Measurements from ENCODE around the gene HSD17B10. TPM values are rescaled to one million over a fixed set of nuclear protein-coding genes. Genes with fewer than 3 reads are reported as not detected.

The HSD17B10 gene
- total RNA-seq = 10 to 100 TPM; 12.6 to 91.7 (median 63.9) TPM

DNA sequence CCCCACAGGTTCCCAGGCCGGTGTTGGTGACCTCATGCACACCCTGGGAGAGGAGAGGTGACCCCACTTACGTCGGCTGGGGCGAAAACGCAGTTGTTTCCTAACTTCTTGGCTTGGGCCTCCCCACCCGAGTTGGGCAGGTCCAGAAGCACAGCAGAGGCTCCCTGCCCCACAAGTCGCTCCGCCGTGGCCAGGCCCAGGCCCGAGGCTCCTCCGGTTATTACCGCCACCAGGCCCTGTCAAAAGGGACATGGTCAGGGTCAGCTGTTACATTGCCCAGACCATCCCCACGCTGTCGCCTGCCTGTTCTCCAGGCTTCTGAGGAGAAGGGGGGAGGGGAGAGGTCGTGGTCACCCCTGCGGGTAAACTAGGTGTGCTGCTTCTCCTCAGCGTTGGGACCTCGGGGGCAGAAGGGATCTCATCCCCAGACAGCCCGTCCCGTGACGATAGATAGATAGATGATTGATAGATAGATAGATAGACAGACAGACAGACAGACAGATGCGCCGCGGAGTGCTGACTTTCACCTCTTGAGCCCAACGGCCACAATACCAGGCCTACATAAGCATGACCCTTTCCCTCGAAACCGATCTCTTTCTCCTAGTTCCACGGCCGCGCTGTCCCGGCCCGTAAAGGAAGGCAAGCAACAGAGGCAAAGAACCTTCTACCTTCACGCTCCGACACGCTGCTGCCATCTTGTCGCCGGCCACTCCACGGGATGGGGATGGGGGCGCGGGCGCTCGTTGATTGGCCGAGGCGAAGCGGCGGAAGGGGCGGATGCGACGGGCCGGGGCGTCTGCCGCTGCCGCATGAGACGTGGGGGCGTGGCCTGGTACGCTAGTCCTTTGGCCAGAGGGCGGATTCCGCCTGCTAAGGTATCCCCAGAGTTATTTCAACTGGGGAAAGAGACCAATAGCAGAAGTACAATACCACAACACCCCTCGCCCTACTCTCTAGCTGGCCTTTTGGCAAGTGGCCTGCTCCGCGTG lies at the start of gene HSD17B10:
Gene HSD17B10, minus strand, starts transcription at position 720 of the 989 bp plus-strand sequence. Its CDS starts 25 bp downstream, at position 695.
- H3K36me3 ChIP-seq = no peaks in the 10 kb centered on the region
- peak within 1 kb of the TSS; percentile 60 to 63 for H3K27ac ChIP-seq
- H3K4me1 ChIP-seq = no peaks in the 10 kb centered on the region
- H3K4me3 ChIP-seq = peak within 1 kb of the TSS; percentile 35
- H3K27me3 ChIP-seq = no peaks in the 10 kb centered on the region
- H3K9me3 ChIP-seq = no peaks in the 10 kb centered on the region
- DNase-seq = peak; percentile 85
- intact Hi-C loops (cut with DNase I; ENCODE audit: low total_unique reads) = no loop called here
- TF ChIP-seq POLR2A (IDR thresholded peaks at IDR 0.05) = peak; percentile 26 to 52
- TF ChIP-seq, protein P1, sequence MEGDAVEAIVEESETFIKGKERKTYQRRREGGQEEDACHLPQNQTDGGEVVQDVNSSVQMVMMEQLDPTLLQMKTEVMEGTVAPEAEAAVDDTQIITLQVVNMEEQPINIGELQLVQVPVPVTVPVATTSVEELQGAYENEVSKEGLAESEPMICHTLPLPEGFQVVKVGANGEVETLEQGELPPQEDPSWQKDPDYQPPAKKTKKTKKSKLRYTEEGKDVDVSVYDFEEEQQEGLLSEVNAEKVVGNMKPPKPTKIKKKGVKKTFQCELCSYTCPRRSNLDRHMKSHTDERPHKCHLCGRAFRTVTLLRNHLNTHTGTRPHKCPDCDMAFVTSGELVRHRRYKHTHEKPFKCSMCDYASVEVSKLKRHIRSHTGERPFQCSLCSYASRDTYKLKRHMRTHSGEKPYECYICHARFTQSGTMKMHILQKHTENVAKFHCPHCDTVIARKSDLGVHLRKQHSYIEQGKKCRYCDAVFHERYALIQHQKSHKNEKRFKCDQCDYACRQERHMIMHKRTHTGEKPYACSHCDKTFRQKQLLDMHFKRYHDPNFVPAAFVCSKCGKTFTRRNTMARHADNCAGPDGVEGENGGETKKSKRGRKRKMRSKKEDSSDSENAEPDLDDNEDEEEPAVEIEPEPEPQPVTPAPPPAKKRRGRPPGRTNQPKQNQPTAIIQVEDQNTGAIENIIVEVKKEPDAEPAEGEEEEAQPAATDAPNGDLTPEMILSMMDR (IDR thresholded peaks at IDR 0.05) = no peak

DNA sequence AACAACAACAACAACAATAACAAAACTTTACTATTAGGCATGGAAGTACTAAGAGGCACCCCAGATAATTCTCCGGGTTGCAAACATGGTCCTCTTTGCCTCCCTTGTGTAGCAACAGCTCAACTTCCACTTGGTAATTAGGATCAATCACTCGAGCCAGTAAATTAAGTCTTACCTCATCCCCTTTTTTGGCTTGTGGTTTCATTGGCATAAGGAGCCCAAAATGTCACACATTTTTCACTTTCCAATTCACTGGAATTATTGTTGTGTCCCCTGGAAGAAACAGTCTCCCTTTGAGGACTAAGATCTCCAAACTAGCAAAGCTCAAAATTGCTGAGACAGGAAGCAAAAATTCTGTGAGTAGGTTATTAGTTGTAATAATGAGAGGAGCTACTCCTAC lies 49.2 kb upstream of the HSD17B10 start:
- intact Hi-C loops (cut with DNase I; ENCODE audit: low total_unique reads) = no loop called here
- H3K27ac ChIP-seq = no peak overlapping the region
- H3K4me1 ChIP-seq = no peaks in the 10 kb centered on the region
- H3K27me3 ChIP-seq = no peaks in the 10 kb centered on the region
- no peak overlapping the region for H3K4me3 ChIP-seq
- no peak for TF ChIP-seq POLR2A (IDR thresholded peaks at IDR 0.05)
- TF ChIP-seq, protein P1 (IDR thresholded peaks at IDR 0.05) = no peak
- no peaks in the 10 kb centered on the region for H3K36me3 ChIP-seq
- no peak for DNase-seq
- H3K9me3 ChIP-seq = no peaks in the 10 kb centered on the region

DNA sequence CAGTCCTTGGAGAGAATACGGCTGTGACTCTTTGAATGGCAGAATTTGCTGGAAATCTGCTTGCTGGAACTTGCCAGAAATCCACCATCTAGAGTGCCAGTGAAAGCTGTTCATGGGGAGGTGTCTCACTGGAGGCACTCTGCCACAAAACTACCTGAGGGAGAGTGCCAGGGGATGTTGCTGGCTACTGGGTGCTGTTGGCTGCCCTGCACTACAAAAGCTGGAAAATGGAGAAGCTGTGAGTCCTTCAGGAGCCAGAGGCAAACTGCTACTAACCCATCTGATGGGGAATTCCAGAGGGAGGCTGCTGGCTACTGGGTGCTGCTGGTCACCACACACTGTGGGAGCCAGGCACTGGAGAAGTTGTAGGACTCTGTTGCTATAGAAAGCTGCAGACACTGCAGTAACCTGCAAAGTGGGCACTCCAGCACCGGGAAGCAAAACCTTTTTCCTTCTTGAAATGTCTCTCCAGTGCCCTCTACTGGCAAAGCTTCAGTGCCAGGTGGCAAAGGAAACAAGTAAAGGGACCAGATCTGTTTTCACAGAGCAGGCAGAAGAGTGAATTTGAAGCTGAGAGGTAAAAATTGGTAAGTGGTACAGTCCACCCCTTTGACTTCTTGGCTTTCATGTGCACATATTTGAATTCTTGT lies 47.8 kb upstream of the HSD17B10 start:
- Histone ChIP-seq H3K4me1 (no peaks in the 10 kb centered on the region), H3K9me3 (no peaks in the 10 kb centered on the region), H3K27ac (no peak overlapping the region), H3K27me3 (no peaks in the 10 kb centered on the region), H3K4me3 (no peak overlapping the region), H3K36me3 (no peaks in the 10 kb centered on the region)
- intact Hi-C loops (cut with DNase I; ENCODE audit: low total_unique reads) = no loop called here
- peak in 1 of 2 donors; percentile 22 for DNase-seq
- TF ChIP-seq POLR2A (IDR thresholded peaks at IDR 0.05) = no peak
- TF ChIP-seq, protein P1 (IDR thresholded peaks at IDR 0.05) = peak in 1 of 4 experiments; percentile 16

DNA sequence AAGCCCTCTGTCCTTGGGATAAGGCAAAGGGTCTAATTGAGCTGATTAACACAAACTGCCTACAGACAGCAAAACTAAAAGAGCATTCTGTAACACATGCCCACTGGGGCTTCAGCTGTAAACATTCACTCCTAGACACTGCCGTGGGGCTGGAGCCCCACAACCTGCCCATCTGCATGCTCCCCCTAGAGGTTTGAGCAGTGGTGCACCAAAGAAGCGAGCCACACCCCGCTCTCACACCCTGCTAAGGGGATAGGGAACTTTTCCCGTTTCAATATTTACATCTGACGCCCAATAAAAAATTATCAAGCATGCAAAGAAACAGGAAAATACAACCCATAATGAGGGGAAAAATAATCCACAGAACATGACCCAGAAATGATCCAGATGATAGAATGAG lies 46.9 kb upstream of the HSD17B10 start:
- no peak for DNase-seq
- no peak for TF ChIP-seq POLR2A (IDR thresholded peaks at IDR 0.05)
- TF ChIP-seq, protein P1 (IDR thresholded peaks at IDR 0.05) = no peak

DNA sequence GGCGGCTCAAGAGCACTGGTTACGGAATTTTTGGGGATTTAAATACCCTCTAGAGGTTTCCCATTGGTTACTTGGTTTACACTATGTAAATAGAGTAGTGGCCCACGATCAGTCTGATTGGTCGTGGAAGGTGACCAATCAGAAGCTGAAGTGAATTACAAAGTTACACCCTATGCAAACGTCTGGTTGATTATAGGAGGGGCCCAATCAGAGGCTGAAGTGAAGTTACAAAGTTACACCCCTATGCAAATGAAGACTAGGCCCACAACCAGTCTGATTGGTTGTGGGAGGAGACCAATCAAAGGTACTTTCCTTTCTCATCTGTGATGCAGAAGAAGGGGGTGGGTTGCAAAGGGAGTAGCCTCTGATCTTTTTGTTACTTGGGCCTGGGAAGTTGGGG lies 45.1 kb upstream of the HSD17B10 start:
- Histone ChIP-seq H3K27me3 (no peaks in the 10 kb centered on the region), H3K9me3 (no peaks in the 10 kb centered on the region), H3K4me1 (no peaks in the 10 kb centered on the region), H3K36me3 (no peaks in the 10 kb centered on the region), H3K27ac (no peak overlapping the region), H3K4me3 (no peak overlapping the region)
- intact Hi-C loops (cut with DNase I; ENCODE audit: low total_unique reads) = no loop called here
- DNase-seq = no peak
- TF ChIP-seq, protein P1 (IDR thresholded peaks at IDR 0.05) = no peak
- no peak for TF ChIP-seq POLR2A (IDR thresholded peaks at IDR 0.05)

More for the DNA sequence above, 46.9 kb upstream of the HSD17B10 start:
- intact Hi-C loops (cut with DNase I; ENCODE audit: low total_unique reads) = no loop called here
- Histone ChIP-seq H3K4me3 (no peak overlapping the region), H3K27ac (no peak overlapping the region), H3K4me1 (no peaks in the 10 kb centered on the region), H3K27me3 (no peaks in the 10 kb centered on the region), H3K9me3 (no peaks in the 10 kb centered on the region), H3K36me3 (no peaks in the 10 kb centered on the region)

All from uterus (tissue), 4 donors.